Liver (tissue), 3 donors: ENCODE data around the gene RBX1.

ENCODE experiments used
- CTCF ChIP-seq: fragments of 150-350 bp; IDR thresholded peaks from 2 replicates; pipeline ENCODE4 v1.5.1; 2017; ENCODE audit warnings: improper control_type of control experiment, low read depth, low read length; ENCODE audit not compliant: missing input control
- FOXA1 ChIP-seq: IDR thresholded peaks from 2 replicates; pipeline ENCODE4 v1.6.1; 2016; ENCODE audit warnings: antibody characterized with exemption
- MAX ChIP-seq: IDR thresholded peaks from 2 replicates; pipeline ENCODE4 v1.6.1; 2016; ENCODE audit warnings: antibody characterized with exemption
- SP1 ChIP-seq: IDR thresholded peaks from 2 replicates; pipeline ENCODE4 v1.6.1; 2018; ENCODE audit warnings: antibody characterized with exemption, mild to moderate bottlenecking
- donor health status: healthy.
- donor health status: healthy.

GRCh38 chr22:41000941-41001721 is 50.0 kb downstream of the RBX1 start:
- TF ChIP-seq CTCF (no peak), FOXA1 (no peak), MAX (no peak), SP1 (no peak)
